Astrocyte (in vitro differentiated cells and primary cell): ENCODE results near the gene IMMP2L. TPM values are rescaled to one million over a fixed set of nuclear protein-coding genes. Genes with fewer than 3 reads are reported as not detected.

Experiments used
- DNase-seq: peaks from one replicate; pipeline ENCODE4 v3.0.0-alpha.2; 2010; ENCODE audit warnings: low read depth
- FAIRE-seq: peaks from 2 replicates; lab custom pipeline; 2011; peaks lifted over from hg19 to GRCh38; lab: Jason Lieb, UNC
- H2AFZ ChIP-seq: 2 replicates; pipeline ENCODE4 v1.6.0; 2012; ENCODE audit warnings: low read depth, low read length, inconsistent platforms
- H3K27ac ChIP-seq: 2 replicates; pipeline ENCODE4 v1.5.1; 2011; ENCODE audit warnings: low read depth, low read length, inconsistent platforms
- H3K27me3 ChIP-seq: 2 replicates; pipeline ENCODE4 v1.6.0; 2011; ENCODE audit warnings: low read length, inconsistent platforms; ENCODE audit not compliant: insufficient read depth
- H3K36me3 ChIP-seq: 2 replicates; pipeline ENCODE4 v1.5.1; 2011; ENCODE audit warnings: low read length, inconsistent platforms; ENCODE audit not compliant: insufficient read depth
- H3K4me1 ChIP-seq: 2 replicates; pipeline ENCODE4 v1.5.1; 2011; ENCODE audit warnings: low read length, inconsistent platforms; ENCODE audit not compliant: insufficient read depth
- H3K4me2 ChIP-seq: 2 replicates; pipeline ENCODE4 v1.6.0; 2012; ENCODE audit warnings: low read length, inconsistent platforms
- H3K4me3 ChIP-seq: 2 replicates; pipeline ENCODE4 v1.5.1; 2011; ENCODE audit warnings: low read depth, mild to moderate bottlenecking, low read length, inconsistent platforms; ENCODE audit not compliant: insufficient read depth
- H3K79me2 ChIP-seq: 2 replicates; pipeline ENCODE4 v1.6.0; 2012; ENCODE audit warnings: mild to moderate bottlenecking, low read length, inconsistent platforms; ENCODE audit not compliant: insufficient read depth
- H3K9ac ChIP-seq: 2 replicates; pipeline ENCODE4 v1.6.0; 2012; ENCODE audit warnings: mild to moderate bottlenecking, low read length, inconsistent platforms
- H3K9me3 ChIP-seq: 2 replicates; pipeline ENCODE4 v1.5.1; 2012; ENCODE audit warnings: low read depth, mild to moderate bottlenecking, low read length, inconsistent platforms; ENCODE audit not compliant: insufficient read depth
- H4K20me1 ChIP-seq: 2 replicates; pipeline ENCODE4 v1.6.0; 2012; ENCODE audit warnings: low read length, inconsistent platforms; ENCODE audit not compliant: insufficient read depth
- H3K27ac Mint-ChIP-seq: one replicate; pipeline ENCODE4 v1.8.0; 2021; ENCODE audit warnings: mild to moderate bottlenecking, mixed read lengths; ENCODE audit not compliant: unreplicated experiment
- H3K27me3 Mint-ChIP-seq: one replicate; pipeline ENCODE4 v1.8.0; 2021; ENCODE audit warnings: low read depth, mixed read lengths; ENCODE audit not compliant: unreplicated experiment
- H3K36me3 Mint-ChIP-seq: one replicate; pipeline ENCODE4 v1.8.0; 2021; ENCODE audit warnings: low read depth, mixed read lengths; ENCODE audit not compliant: unreplicated experiment
- H3K4me1 Mint-ChIP-seq: one replicate; pipeline ENCODE4 v1.8.0; 2021; ENCODE audit warnings: low read depth, mixed read lengths; ENCODE audit not compliant: unreplicated experiment
- H3K4me3 Mint-ChIP-seq: one replicate; pipeline ENCODE4 v1.8.0; 2021; ENCODE audit warnings: mild to moderate bottlenecking, moderate library complexity, mixed read lengths; ENCODE audit not compliant: unreplicated experiment
- H3K9me3 Mint-ChIP-seq: one replicate; pipeline ENCODE4 v1.8.0; 2021; ENCODE audit warnings: mild to moderate bottlenecking, mixed read lengths; ENCODE audit not compliant: unreplicated experiment
- EZH2 ChIP-seq: IDR thresholded peaks from 2 replicates; pipeline ENCODE4 v1.6.1; 2012; ENCODE audit warnings: mild to moderate bottlenecking, low read length, inconsistent platforms; ENCODE audit not compliant: insufficient read depth
- total RNA-seq: library from RNA; stranded (reverse); gene quantifications from 2 replicates; pipeline ENCODE4 v1.2.1, GENCODE V29; 2021
- TF ChIP-seq, protein P1 (sequence below): IDR thresholded peaks from 2 replicates; pipeline ENCODE4 v1.5.1; 2011; ENCODE audit warnings: low read depth, mild to moderate bottlenecking, inconsistent platforms, low read length, moderate library complexity; ENCODE audit not compliant: insufficient read depth

Gene IMMP2L
- total RNA-seq, 1 donor from 2014 or later, result 13.8 TPM

DNA sequence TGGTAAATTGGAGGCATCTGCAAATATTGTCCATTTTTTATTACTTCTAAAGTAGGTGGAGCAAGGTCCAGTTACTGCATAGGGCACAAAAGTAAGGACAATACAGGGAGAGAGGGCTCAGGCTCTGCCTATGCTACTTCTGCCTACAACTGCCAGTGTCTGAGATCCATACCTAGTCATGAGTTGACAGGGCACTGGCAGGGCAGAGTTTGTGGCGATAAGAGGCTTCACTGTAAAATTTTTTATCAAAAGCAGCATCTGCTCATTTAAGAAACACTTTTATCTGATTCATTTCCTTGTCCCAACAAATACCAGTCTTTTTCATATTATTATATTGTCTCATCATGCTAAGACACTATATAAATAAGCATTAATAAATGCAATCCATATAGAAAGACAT lies 293.4 kb downstream of the IMMP2L start:
- no peaks in the 10 kb centered on the region for H3K36me3 ChIP-seq
- H3K4me1 ChIP-seq, result no peaks in the 10 kb centered on the region
- no peak overlapping the region for H3K4me3 ChIP-seq
- no peaks in the 10 kb centered on the region for H3K36me3 Mint-ChIP-seq
- H4K20me1 ChIP-seq, result no peaks in the 10 kb centered on the region
- no peaks in the 10 kb centered on the region for H3K27me3 ChIP-seq
- H3K79me2 ChIP-seq, result no peaks in the 10 kb centered on the region
- no peaks in the 10 kb centered on the region for H3K9me3 ChIP-seq
- H3K9me3 Mint-ChIP-seq, result peaks cover 4% of the 10 kb centered on the region
- TF ChIP-seq, protein P1, sequence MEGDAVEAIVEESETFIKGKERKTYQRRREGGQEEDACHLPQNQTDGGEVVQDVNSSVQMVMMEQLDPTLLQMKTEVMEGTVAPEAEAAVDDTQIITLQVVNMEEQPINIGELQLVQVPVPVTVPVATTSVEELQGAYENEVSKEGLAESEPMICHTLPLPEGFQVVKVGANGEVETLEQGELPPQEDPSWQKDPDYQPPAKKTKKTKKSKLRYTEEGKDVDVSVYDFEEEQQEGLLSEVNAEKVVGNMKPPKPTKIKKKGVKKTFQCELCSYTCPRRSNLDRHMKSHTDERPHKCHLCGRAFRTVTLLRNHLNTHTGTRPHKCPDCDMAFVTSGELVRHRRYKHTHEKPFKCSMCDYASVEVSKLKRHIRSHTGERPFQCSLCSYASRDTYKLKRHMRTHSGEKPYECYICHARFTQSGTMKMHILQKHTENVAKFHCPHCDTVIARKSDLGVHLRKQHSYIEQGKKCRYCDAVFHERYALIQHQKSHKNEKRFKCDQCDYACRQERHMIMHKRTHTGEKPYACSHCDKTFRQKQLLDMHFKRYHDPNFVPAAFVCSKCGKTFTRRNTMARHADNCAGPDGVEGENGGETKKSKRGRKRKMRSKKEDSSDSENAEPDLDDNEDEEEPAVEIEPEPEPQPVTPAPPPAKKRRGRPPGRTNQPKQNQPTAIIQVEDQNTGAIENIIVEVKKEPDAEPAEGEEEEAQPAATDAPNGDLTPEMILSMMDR, result no peak
- TF ChIP-seq EZH2, result no peak
- DNase-seq, result no peak
- no peak overlapping the region for H3K27ac Mint-ChIP-seq
- peaks cover 30% of the 10 kb centered on the region for H3K4me1 Mint-ChIP-seq
- H2AFZ ChIP-seq, result no peak overlapping the region
- H3K27me3 Mint-ChIP-seq, result no peaks in the 10 kb centered on the region
- H3K4me2 ChIP-seq, result no peak overlapping the region
- no peak for FAIRE-seq
- H3K27ac ChIP-seq, result no peak overlapping the region
- H3K9ac ChIP-seq, result no peak overlapping the region
- no peak overlapping the region for H3K4me3 Mint-ChIP-seq

DNA sequence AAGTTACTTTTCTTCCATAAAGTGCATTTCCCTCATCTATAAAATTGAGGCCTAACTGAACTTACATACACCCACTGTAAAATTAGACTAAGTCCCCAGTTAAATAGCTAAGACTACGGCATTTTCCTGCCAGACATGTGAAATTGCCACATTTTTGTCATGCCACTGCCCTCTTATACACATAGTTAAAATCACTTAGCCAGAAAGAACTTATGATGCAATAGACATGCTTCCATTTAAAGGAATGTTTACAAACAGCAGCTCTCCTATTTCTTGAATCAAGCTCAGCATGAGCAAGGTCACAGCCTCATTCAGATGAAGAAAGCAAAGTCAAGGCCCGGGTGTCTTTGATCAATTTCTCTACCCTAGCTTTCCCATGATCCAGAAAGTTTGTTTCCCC lies 295.7 kb downstream of the IMMP2L start:
- Histone ChIP-seq H4K20me1 (no peaks in the 10 kb centered on the region), H3K36me3 (no peaks in the 10 kb centered on the region), H3K27ac (no peak overlapping the region), H3K9me3 (no peaks in the 10 kb centered on the region), H3K4me3 (no peak overlapping the region), H2AFZ (no peak overlapping the region), H3K4me1 (no peaks in the 10 kb centered on the region), H3K27me3 (no peaks in the 10 kb centered on the region), H3K9ac (no peak overlapping the region), H3K4me2 (no peak overlapping the region), H3K79me2 (no peaks in the 10 kb centered on the region)
- H3K4me3 Mint-ChIP-seq, result peak overlapping the region; percentile 4
- no peak for FAIRE-seq
- peak overlapping the region; percentile 67 for H3K27ac Mint-ChIP-seq
- H3K27me3 Mint-ChIP-seq, result no peaks in the 10 kb centered on the region
- peak; percentile 64 for DNase-seq
- TF ChIP-seq, protein P1, result no peak
- no peak for TF ChIP-seq EZH2
- peaks cover 38% of the 10 kb centered on the region for H3K4me1 Mint-ChIP-seq
- no peaks in the 10 kb centered on the region for H3K36me3 Mint-ChIP-seq
- H3K9me3 Mint-ChIP-seq, result peaks cover 4% of the 10 kb centered on the region

DNA sequence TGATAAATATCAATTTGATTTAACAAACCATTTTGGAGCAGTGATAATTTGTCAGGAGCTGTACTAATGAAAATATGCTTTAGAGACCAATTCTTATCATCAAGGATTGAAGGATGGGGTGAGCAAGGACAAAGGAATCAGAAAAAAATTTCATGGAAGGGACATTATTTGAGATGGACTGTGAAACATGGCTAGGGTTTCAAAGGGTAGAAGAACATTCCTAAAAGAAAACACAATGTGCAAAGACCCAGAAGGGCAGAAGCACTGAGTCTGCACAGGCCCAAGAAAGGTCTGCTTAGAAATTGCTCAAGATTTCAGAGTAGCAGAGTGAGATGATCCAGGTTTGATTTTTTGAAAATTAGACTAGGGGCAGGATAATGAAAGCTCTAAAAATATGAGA lies 296.9 kb downstream of the IMMP2L start:
- no peak overlapping the region for H2AFZ ChIP-seq
- no peaks in the 10 kb centered on the region for H3K36me3 ChIP-seq
- TF ChIP-seq, protein P1, result no peak
- no peak for TF ChIP-seq EZH2
- Mint-ChIP-seq H3K4me1 (peaks cover 38% of the 10 kb centered on the region), H3K4me3 (no peak overlapping the region), H3K9me3 (no peaks in the 10 kb centered on the region), H3K36me3 (no peaks in the 10 kb centered on the region), H3K27ac (peak overlapping the region; percentile 54), H3K27me3 (no peaks in the 10 kb centered on the region)
- DNase-seq, result no peak
- H3K4me1 ChIP-seq, result no peaks in the 10 kb centered on the region
- H3K4me3 ChIP-seq, result no peak overlapping the region
- no peaks in the 10 kb centered on the region for H4K20me1 ChIP-seq
- no peak overlapping the region for H3K4me2 ChIP-seq
- no peak overlapping the region for H3K27ac ChIP-seq
- H3K9ac ChIP-seq, result no peak overlapping the region
- FAIRE-seq, result peak; percentile 20
- H3K27me3 ChIP-seq, result no peaks in the 10 kb centered on the region
- no peaks in the 10 kb centered on the region for H3K79me2 ChIP-seq
- no peaks in the 10 kb centered on the region for H3K9me3 ChIP-seq
